Mammary epithelial cell (primary cell): ENCODE data around the gene AGPAT4.

Experiments used
- CTCF ChIP-seq, 2 donors: IDR thresholded peaks in 1 of 2; conservative IDR thresholded peaks in 1 of 2; 2 replicates each; pipeline ENCODE4 v1.5.1; 2011 to 2012; ENCODE audit warnings: inconsistent platforms in 2 of 2, low read length in 2 of 2, mild to moderate bottlenecking in 2 of 2, control low read depth in 1 of 2, low read depth in 1 of 2; ENCODE audit not compliant: insufficient read depth in 1 of 2; ENCODE audit errors: extremely low read depth in 1 of 2
- EZH2 ChIP-seq: IDR thresholded peaks from 2 replicates; pipeline ENCODE4 v1.6.1; 2012; ENCODE audit warnings: low read length, inconsistent platforms, borderline replicate concordance

- TF ChIP-seq CTCF (conservative IDR thresholded peaks at IDR 0.05 in 1 of 2, IDR thresholded peaks at IDR 0.05 in 1 of 2; ENCODE audit: extremely low read depth in 1 of 2, insufficient read depth in 1 of 2, low read depth in 1 of 2, low read length in 2 of 2) = no peak
- no peak for TF ChIP-seq EZH2
Measured at GRCh38 chr6:161214722-161215121, 59.1 kb downstream of the AGPAT4 start.
